GM15510 (cell line): Measurements from ENCODE around the gene KPTN.

ENCODE experiments used
- POLR2A ChIP-seq: IDR thresholded peaks from 3 replicates; pipeline ENCODE4 v1.6.1; 2011; ENCODE audit warnings: borderline replicate concordance; ENCODE audit not compliant: insufficient read length; ENCODE audit errors: extremely low read depth

KPTN gene

GRCh38 chr19:47512183-47512947, 28.3 kb upstream of the KPTN start:
- no peak for TF ChIP-seq POLR2A

GRCh38 chr19:47511681-47512080, 27.7 kb upstream of the KPTN start:
- no peak for TF ChIP-seq POLR2A

- TF ChIP-seq POLR2A = no peak
Observed at GRCh38 chr19:47511128-47511517, 27.1 kb upstream of the KPTN start.

GRCh38 chr19:47510516-47511127, 26.6 kb upstream of the KPTN start:
- TF ChIP-seq POLR2A = no peak

DNA sequence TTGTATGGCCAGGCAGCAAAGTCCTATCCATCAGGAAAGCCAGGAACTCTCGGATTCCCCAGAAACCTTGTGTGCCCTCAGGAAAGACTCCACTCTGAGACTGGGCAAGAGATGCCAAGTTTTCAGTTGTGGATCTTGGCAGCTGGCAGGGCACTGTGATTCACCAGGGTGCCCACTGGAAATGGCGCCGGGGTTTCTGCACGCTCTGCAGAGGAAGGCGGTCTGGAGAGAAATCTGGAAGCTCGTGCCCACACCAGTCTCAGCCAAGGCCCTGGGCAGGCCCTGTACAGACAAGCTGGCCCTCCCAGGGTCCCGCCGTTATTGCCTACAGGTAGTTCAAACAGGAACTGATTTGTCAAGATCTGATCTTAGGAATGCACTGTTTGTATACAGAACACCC, 26.0 kb upstream of the KPTN start:
- no peak for TF ChIP-seq POLR2A

- no peak for TF ChIP-seq POLR2A
Observed at GRCh38 chr19:47509170-47509847, 25.3 kb upstream of the KPTN start.

DNA sequence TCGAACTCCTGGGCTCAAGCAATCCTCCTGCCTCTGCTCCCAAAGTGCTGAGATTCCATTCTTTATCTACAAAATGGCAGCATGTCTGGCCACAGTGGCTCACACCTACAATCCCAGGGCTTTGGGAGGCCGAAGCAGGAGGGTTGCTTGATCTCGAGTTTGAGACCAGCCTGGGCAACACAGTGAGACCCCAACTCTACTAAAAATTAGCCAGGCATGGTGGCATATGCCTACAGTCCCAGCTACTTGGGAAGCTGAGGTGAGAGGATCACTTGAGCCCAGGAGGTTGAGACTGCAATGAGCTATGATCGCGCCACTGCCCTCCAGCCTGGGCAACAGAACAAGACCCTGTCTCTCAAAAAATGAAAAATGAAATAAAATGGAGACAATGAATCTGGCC, 24.7 kb upstream of the KPTN start:
- no peak for TF ChIP-seq POLR2A

- TF ChIP-seq POLR2A = no peak
Observed at GRCh38 chr19:47507924-47508553, 24.0 kb upstream of the KPTN start.

- no peak for TF ChIP-seq POLR2A
Observed at GRCh38 chr19:47507012-47507411, 23.0 kb upstream of the KPTN start.

DNA sequence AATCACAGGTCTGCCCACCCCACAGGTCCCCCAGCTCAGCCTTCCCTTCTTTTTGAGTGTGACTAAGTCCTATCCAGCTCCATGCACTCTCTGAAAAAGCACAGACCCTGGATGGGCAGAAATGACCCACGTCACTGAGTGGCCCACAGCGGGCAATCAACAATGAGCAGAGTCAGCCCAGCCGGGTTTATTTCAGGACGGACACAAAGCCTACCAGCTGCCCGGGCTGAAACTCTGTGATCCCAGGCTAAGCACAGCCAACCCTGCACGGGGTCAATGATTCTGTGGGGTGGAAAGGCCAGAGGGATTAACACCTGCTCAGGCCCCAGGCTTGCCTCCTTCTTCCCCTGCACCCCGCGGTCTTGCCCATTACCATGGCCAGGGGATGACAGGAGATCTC, 22.4 kb upstream of the KPTN start:
- no peak for TF ChIP-seq POLR2A

DNA sequence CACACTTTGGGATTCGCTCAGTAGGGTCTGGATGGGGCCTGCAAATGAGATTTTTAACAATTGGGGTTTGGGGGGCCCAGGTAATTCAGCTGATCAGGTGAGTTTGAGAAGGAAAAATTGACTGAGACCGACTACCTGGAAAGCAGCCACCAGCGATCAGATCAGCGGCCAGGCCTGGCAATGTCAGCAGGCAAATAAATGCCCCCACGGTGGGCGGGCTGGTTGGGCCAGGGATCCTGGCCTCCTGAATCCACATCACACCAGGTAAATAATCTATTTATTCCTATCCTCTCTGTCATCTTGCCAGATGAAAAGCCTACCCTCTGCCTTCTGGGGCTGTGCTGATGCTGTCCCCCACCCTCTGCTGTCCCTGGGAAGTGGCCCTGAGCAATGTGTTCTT, 21.5 kb upstream of the KPTN start:
- no peak for TF ChIP-seq POLR2A

DNA sequence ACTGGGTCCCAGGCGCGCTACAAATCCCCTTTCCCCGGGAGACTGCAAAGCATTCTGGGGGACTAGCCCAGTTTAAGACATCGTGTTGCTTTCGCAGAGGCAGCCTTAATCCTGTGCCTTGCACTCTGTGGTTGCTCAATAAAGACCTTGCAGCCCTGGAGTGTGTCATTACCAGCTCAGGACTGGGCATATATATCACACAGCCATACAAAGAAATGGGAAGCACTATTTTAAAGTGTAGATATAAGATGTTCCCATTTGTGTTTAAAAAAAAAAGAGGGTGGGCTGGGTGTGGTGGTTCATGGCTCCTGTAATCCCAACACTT, 19.8 kb upstream of the KPTN start:
- no peak for TF ChIP-seq POLR2A

GRCh38 chr19:47503130-47503825, 19.3 kb upstream of the KPTN start:
- TF ChIP-seq POLR2A = no peak

DNA sequence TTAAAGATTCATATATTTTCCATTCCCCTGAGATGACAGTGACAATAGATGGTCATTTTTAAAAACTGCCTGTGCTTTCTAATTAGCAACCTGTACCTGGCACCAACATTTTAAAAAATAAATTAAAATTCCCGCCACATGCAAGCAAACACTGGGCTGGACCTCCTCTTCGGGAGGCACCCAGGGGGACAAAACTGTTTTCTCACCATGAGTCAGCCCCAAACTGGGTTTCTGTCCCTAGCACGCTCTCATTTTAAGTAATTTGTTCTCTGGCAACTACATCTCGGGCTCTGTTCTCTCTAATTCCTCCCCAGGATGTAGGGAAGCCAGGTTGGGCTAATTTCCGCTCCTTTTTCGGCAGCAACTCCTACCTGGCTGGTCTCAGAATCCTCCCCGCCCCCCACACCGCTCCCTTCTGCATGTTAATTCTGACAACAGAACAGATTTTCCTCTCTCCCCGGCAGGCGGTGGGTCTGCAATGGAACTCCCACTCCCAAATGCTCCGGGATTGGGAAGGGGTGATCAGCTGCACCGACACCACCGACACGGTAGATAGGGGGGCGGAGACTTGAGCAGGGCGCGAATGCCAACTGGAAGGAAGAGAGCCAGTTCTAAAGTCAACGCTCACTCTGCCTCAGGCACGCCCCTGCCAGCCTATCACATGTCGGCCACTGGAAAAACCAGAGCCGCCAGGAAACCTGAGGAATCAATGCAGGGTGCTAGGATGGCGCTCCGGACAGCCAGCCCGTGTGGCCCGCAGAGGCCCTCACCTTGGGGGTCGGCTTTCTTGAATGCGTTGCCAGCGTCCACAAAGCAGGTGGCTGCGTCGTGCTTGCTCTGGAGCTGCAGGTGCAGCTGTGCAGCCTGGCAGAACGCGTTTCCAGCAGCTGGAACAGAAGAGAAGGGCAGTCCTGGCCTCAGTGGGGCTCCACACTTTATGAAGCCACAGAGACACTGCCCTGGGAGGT, 16.1 kb upstream of the KPTN start:
- TF ChIP-seq POLR2A = no peak

- TF ChIP-seq POLR2A = no peak
Observed at GRCh38 chr19:47499371-47499770, 15.4 kb upstream of the KPTN start.

DNA sequence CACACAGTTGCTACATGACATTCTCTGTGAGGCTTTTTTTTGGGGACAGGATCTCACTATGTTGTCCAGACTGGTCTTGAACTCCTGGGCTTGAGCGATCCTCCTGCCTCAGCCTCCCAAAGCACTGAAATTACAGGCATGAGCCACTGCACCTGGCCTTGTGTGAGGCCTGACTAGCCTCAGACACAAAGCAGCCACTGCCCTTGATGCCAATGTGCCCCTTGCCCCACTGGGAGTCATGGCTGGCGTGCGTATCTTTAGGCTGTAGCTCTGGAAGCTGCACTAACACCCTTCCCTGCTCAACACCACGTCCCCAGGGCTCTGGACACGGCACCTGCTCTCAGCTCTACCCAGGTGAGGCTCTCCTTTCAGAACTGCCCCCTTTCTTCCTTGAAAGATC, 14.5 kb upstream of the KPTN start:
- no peak for TF ChIP-seq POLR2A
